Measurements from ENCODE around the gene CALCOCO2.
"Not testable (repeated sequence)": the region's sequence is repeated elsewhere in the genome, so short reads cannot be mapped to it uniquely, and the experiment has no call there.

Gene CALCOCO2, protein sequence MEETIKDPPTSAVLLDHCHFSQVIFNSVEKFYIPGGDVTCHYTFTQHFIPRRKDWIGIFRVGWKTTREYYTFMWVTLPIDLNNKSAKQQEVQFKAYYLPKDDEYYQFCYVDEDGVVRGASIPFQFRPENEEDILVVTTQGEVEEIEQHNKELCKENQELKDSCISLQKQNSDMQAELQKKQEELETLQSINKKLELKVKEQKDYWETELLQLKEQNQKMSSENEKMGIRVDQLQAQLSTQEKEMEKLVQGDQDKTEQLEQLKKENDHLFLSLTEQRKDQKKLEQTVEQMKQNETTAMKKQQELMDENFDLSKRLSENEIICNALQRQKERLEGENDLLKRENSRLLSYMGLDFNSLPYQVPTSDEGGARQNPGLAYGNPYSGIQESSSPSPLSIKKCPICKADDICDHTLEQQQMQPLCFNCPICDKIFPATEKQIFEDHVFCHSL

DNA sequence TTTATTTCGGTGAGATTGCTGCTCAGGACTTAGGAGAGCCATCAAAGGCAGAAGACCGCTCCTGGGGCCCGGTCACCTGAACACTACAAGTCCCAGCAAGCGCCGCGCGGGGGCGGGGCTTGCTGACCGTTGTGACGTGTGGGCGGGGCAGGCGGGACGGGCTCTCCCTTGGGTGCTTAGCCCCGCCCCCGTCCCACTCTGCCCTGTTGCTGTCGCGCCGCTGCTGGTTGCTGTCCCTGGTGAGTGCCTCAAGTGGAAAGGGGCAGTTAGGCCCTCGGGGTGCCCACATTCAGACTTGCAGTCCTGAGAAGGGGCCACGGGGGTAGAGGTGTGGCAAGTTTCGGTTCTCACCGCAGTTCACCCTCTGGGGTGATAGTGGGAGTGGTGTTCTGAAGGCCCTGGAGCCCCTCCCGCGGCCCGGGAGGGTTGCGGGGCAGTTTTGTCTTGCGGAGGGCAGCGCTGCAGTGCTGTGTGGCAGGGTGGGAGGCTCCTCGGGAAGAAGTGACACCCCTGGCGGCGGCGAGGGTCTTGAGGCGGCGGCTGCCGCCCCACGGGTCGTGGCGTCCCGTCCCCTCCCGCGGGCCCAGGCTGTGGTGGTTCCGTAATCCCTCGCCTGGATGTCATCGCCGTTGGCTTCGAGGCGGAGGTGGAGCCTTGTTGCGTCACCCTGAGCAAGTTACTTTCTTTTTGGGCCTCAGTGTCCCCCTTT lies at the start of gene CALCOCO2:
TSS of gene CALCOCO2 (plus strand) at position 196 of the 709 bp plus-strand sequence. CDS start 10,673 bp downstream, outside the sequence.
- DNase-seq, result peak; percentile 90

- no peak for DNase-seq
Measured at GRCh38 chr17:48787828-48788227, 43.0 kb upstream of the CALCOCO2 start.

- DNase-seq, result no peak
Measured at GRCh38 chr17:48790607-48791127, 40.2 kb upstream of the CALCOCO2 start.

- DNase-seq, result peak; percentile 71
Measured at GRCh38 chr17:48791128-48792032, 39.5 kb upstream of the CALCOCO2 start.

DNA sequence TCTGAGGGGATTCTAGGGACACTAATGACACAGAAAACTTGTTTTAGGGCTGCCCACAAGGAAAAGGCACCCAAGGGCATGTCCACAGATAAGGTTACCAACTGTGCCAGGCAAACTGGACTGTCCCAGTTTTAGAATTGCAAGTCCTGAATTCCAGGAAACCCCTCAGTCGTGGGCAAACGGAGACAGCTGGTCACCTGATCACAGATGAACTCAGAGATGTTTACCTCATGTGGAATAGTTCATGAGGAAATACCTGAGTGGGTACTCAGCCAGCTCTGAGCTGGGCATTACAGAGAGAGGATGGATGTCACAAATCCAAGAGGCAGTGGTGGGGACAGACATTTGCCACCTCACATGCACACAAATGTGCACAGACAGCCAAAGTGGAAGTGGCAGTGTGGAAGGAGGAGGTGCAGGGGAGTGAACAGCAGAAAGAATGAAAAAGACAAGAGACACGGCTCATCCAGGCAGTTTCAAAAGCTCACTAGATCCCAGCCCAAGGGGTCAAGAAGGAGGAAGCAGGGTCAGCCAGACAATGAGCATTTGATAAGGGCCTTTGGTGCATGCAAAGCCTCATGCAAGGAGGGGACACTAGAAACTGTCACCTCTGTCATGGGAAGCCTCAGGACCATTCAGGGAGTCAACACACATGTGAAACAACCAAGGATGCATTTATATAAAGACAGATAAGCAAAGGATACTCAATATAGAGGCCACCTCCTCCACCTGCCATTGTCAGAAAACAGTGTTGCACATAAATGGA lies 38.6 kb upstream of the CALCOCO2 start:
- DNase-seq, result no peak

GRCh38 chr17:48795444-48796162 lies 35.2 kb upstream of the CALCOCO2 start:
- DNase-seq, result no peak

- DNase-seq, result not testable (repeated sequence)
Measured at GRCh38 chr17:48796163-48796522, 34.7 kb upstream of the CALCOCO2 start.

DNA sequence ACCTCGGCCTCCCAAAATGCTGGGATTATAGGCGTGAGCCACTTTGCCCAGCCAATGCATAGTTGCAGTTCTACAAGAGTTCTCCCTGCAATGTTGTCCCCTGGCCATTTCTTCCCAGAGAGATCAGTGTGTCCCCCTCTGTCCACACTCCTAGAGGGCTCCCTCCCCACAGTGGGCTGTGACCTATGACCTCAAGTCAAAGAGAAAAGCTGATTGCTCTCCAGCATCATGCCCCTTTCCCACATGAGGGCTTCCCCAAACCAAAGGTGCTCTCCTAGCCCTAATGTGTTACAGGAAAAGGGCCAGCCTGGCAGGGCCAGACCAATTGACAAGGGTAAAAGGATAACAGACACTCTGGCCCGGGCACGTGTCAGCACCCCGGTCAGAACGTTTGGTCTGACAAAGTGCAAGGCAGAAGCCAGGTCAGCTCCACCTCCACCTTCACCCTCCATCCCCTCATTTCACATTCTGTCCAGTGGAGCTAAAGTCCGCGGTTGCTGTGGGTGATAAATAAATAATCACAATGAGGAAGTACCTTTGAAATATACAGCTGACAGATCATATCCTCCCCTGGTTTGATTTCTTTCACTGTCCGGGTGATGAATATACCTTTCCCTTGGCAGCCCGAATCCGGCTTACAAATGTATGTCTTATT lies 31.6 kb upstream of the CALCOCO2 start:
- no peak for DNase-seq

DNA sequence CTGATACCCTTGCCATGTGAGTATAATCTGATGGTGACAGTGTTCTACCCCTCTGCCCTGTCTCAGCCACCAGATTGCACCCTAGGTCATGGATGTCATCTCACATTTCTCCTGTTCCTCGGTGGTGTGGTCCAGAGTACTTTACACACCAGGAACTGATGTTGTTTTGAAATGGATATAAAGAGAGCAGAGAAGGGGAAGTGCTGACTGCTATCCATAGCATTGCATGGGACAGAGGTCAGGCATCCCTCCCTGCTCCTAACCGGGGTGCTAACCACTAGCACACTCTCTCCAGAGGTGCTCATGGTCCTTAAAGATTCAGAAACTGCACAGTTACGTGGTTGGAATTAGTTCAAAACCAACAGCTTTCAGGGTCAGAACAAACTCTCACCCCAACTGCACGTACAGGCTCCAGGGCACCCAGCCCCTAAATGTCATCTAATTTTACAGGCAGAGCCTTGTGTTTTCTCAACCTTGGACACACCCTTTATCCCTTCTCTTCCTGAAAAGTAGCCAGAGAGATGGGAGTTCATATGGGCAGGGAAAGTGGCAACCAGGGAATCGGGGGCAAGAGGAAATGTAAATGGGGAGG lies 30.1 kb upstream of the CALCOCO2 start:
- no peak for DNase-seq

- no peak for DNase-seq
Measured at GRCh38 chr17:48804936-48805411, 25.9 kb upstream of the CALCOCO2 start.

GRCh38 chr17:48809182-48809581 lies 21.7 kb upstream of the CALCOCO2 start:
- DNase-seq, result no peak

GRCh38 chr17:48812001-48812400 lies 18.8 kb upstream of the CALCOCO2 start:
- no peak for DNase-seq

- DNase-seq, result no peak
Measured at GRCh38 chr17:48814504-48814903, 16.3 kb upstream of the CALCOCO2 start.

GRCh38 chr17:48815311-48815710 lies 15.5 kb upstream of the CALCOCO2 start:
- DNase-seq, result no peak

DNA sequence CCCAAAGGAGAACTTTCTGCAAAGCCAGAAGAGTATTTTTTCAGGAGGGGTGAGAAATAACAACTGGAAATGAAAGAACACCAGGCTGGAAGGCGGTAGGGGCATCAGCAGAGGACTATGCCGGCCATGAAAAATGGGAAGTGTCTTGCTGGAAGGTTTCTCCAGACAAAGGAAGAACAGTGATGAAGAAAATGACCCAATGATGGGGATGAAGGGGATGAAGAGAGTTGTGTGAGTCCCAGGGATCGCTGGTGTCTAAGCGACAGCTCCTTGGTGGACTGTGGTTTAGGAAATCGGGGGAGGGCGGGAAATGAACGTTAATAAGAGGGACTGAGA lies 14.4 kb upstream of the CALCOCO2 start:
- DNase-seq, result no peak

GRCh38 chr17:48816774-48817590 lies 13.9 kb upstream of the CALCOCO2 start, which contains the start of gene TTLL6:
TTLL6 (minus strand) TSS chr17:48817229; CDS start chr17:48817072, 157 bp downstream.
- DNase-seq, result peak; percentile 87

DNA sequence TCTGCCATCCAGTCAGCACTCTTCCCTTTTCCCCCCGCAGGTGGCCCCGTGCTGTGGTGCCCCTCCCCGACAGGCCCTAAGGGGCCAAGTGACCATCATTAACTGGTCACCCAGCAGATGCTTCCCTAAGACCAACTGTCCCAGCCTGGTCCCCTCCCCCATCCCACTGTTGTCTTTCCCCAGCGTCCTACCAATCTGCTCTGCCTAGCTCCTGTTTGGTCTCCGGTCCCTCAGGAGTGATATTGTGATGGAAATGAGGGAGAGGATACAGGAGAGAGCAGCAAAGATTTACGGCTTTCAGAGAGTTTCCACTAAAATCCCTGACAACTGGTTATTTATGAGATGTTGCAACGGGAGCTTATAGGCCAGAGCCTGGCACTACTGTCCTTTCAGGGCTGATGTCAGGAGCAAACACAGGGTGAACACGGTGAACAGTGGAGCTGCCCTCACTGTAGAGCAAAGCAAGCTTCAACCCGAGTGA lies 12.4 kb upstream of the CALCOCO2 start:
- DNase-seq, result no peak

DNA sequence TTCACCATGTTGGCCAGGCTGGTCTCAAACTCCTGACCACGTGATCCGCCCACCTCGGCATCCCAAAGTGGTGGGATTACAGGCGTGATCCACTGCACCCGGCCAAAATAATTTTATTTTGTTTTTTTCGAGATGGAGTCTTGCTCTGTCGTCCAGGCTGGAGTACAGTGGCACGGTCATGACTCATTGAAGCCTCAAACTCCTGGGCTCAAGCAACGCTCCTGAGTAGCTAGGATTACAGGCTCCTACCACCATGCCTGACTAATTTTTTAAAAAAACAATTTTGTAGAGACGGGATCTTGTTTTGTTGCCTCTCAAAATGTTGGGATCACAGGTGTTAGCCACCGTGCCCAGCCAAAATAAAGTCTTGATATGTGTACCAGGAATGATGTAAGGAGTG lies 11.4 kb upstream of the CALCOCO2 start:
- DNase-seq, result no peak

- not testable (repeated sequence) for DNase-seq
Measured at GRCh38 chr17:48820936-48821335, 9.9 kb upstream of the CALCOCO2 start.

All from NCI-H2029 (cell line).